ENCODE data around the gene ZYG11A. TPM values are rescaled to one million over a fixed set of nuclear protein-coding genes. Genes with fewer than 3 reads are reported as not detected.
A peak's percentile ranks its signal among the peaks of the same experiment; 100 is the strongest.

ZYG11A gene
- total RNA-seq, 1 donor from 2014 or later, result 1.5 TPM

GRCh38 chr1:52917581-52917980, 75.0 kb downstream of the ZYG11A start:
- no peak for TF ChIP-seq CTCF (IDR thresholded peaks at IDR 0.05)
- intact Hi-C loops (cut with micrococcal nuclease), result no loop called here
- POLR2A ChIA-PET, result interaction anchor here (1.7 kb wide), 1 partner anchor 10 kb away, joined by 5 read pairs; the partner anchor contains the start of gene SCP2
- Mint-ChIP-seq H3K4me1 (peaks cover 16% of the 10 kb centered on the region), H3K4me3 (no peak overlapping the region), H3K36me3 (ENCODE audit: low read depth) (peaks cover 2% of the 10 kb centered on the region), H3K9me3 (no peaks in the 10 kb centered on the region), H3K27me3 (peaks cover 2% of the 10 kb centered on the region), H3K27ac (no peak overlapping the region)
- CTCF ChIA-PET, result no interaction called here
- DNase-seq (no peak), ATAC-seq (ENCODE audit: low read depth) (no peak)

- H3K9me3 Mint-ChIP-seq, result no peaks in the 10 kb centered on the region
- peaks cover 2% of the 10 kb centered on the region for H3K27me3 Mint-ChIP-seq
- no peak for DNase-seq
- POLR2A ChIA-PET, result no interaction called here
- CTCF ChIA-PET, result no interaction called here
- peaks cover 2% of the 10 kb centered on the region for H3K36me3 Mint-ChIP-seq (ENCODE audit: low read depth)
- no peak for TF ChIP-seq CTCF (IDR thresholded peaks at IDR 0.05)
- peaks cover 18% of the 10 kb centered on the region for H3K4me1 Mint-ChIP-seq
- H3K27ac Mint-ChIP-seq, result no peak overlapping the region
- intact Hi-C loops (cut with micrococcal nuclease), result no loop called here
- no peak overlapping the region for H3K4me3 Mint-ChIP-seq
- ATAC-seq (ENCODE audit: low read depth), result no peak
Observed at GRCh38 chr1:52918201-52918600, 75.6 kb downstream of the ZYG11A start.

DNA sequence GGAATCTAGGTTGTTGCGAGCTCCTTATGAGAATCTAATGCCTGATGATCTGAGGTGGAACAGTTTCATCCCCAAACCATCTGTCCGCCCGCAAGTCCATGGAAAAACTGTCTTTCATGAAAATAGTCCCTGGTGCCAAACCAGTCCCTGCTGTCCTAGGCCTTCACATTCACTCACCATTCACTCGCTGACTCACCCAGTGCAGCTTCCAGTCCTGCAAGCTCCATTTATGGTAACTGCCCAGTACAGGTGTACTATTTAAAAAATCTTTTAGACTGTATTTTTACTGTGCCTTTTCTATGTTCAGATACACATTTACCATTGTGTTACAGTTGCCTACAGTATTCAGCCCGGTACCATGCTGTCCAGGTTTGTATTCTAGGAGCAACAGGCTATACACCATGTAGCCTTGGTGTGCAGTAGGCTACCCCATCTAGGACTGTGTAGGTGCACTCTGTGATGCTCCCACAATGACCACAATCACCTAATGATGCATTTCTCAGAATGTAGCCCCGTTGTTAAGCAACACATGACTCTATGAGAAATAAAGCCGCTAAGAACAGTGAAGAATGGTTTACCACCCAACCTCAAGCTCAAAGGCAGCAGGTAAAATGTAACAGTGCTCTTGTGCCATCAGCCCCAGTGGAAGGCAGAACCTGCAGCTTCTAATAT, 76.6 kb downstream of the ZYG11A start:
- CTCF ChIA-PET, result no interaction called here
- H3K27ac Mint-ChIP-seq, result no peak overlapping the region
- POLR2A ChIA-PET, result no interaction called here
- TF ChIP-seq CTCF (IDR thresholded peaks at IDR 0.05), result no peak
- no peaks in the 10 kb centered on the region for H3K9me3 Mint-ChIP-seq
- intact Hi-C loops (cut with micrococcal nuclease), result no loop called here
- ATAC-seq (ENCODE audit: low read depth) (no peak), DNase-seq (no peak)
- no peak overlapping the region for H3K4me3 Mint-ChIP-seq
- H3K27me3 Mint-ChIP-seq, result peaks cover 2% of the 10 kb centered on the region
- H3K36me3 Mint-ChIP-seq (ENCODE audit: low read depth), result peaks cover 2% of the 10 kb centered on the region
- peaks cover 18% of the 10 kb centered on the region for H3K4me1 Mint-ChIP-seq

- H3K36me3 Mint-ChIP-seq (ENCODE audit: low read depth), result peaks cover 2% of the 10 kb centered on the region
- peak overlapping the region; percentile 55 for H3K4me3 Mint-ChIP-seq
- peaks cover 2% of the 10 kb centered on the region for H3K27me3 Mint-ChIP-seq
- DNase-seq (no peak), ATAC-seq (ENCODE audit: low read depth) (no peak)
- ChIA-PET POLR2A (interaction anchor here (0.6 kb wide), 1 partner anchor 784 kb away, joined by 4 read pairs; no protein-coding TSS in a partner anchor), CTCF (no interaction called here)
- TF ChIP-seq CTCF (IDR thresholded peaks at IDR 0.05), result no peak
- H3K4me1 Mint-ChIP-seq, result peaks cover 18% of the 10 kb centered on the region
- no peaks in the 10 kb centered on the region for H3K9me3 Mint-ChIP-seq
- peak overlapping the region; percentile 20 for H3K27ac Mint-ChIP-seq
- intact Hi-C loops (cut with micrococcal nuclease), result loop anchor here (2.0 kb wide), 1 partner anchor 95 kb away; no protein-coding TSS in a partner anchor
Observed at GRCh38 chr1:52919723-52920483, 77.3 kb downstream of the ZYG11A start.

DNA sequence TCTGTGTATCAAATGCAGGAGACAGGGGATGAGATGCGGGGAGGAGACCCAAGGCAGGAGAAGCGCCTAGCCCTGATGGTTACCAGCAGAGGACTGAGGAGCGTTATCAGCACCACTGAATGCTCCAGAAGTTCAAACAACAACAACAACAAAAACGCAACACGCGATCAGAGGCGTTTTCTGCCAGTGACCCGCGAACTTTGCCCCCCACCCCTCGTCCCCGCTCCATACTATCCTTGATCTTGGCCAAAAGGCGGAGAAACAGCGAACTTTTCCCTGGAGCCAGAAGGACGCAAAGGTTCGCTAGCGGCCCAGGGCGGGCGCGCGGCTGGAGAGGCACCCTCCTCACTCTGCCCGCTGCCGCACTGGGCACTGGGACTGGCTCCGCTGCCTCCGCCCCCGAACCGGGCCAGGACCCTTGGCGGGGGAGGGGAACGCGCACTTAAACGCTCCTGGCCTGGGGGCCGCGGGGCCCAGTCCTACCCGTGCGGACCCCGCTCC, 78.3 kb downstream of the ZYG11A start:
- CTCF ChIA-PET, result interaction anchor here (1.0 kb wide), 2 partner anchors 79 to 218 kb away, joined by 4 read pairs; partner anchors contain the start of gene ZYG11A
- DNase-seq (no peak), ATAC-seq (ENCODE audit: low read depth) (no peak)
- TF ChIP-seq CTCF (IDR thresholded peaks at IDR 0.05), result no peak
- intact Hi-C loops (cut with micrococcal nuclease), result loop anchor here (1.0 to 2.0 kb wide), 3 partner anchors 78 to 218 kb away; no protein-coding TSS in a partner anchor
- H3K9me3 Mint-ChIP-seq, result no peaks in the 10 kb centered on the region
- peak overlapping the region; percentile 85 for H3K4me3 Mint-ChIP-seq
- H3K27me3 Mint-ChIP-seq, result peaks cover 2% of the 10 kb centered on the region
- POLR2A ChIA-PET, result interaction anchor here (1.5 kb wide), 1 partner anchor 218 kb away, joined by 12 read pairs; no protein-coding TSS in a partner anchor
- no peak overlapping the region for H3K27ac Mint-ChIP-seq
- peaks cover 2% of the 10 kb centered on the region for H3K36me3 Mint-ChIP-seq (ENCODE audit: low read depth)
- H3K4me1 Mint-ChIP-seq, result peaks cover 18% of the 10 kb centered on the region

Measured in activated B cell treated with CpG ODN at 0.5 μM for 24 hours (primary cell).